Esophagus muscularis mucosa (tissue), 4 donors: ENCODE measurements around the gene NTM. TPM values are rescaled to one million over a fixed set of nuclear protein-coding genes. Genes with fewer than 3 reads are reported as not detected.

Experiments used
- DNase-seq: peaks from one replicate; pipeline ENCODE4 v3.0.0-alpha.2; 2017; ENCODE audit errors: extremely low spot score
- H3K27ac ChIP-seq, 4 donors: fragments of 200-600 bp; sonication (generic); replicated peaks in 1 of 4; 1 replicate in 3 of 4; 2 replicates in 1 of 4; pipeline ENCODE4 v1.5.1; 2016 to 2019; ENCODE audit warnings: mild to moderate bottlenecking in 1 of 4
- H3K27me3 ChIP-seq, 4 donors: fragments of 200-600 bp; sonication (generic); one replicate each; pipeline versions ENCODE4 v1.5.1 to v1.6.0; 2016 to 2019
- H3K36me3 ChIP-seq, 4 donors: fragments of 200-600 bp; sonication (generic); one replicate each; pipeline ENCODE4 v1.5.1; 2016 to 2019
- H3K4me1 ChIP-seq, 4 donors: fragments of 200-600 bp; sonication (generic); one replicate each; pipeline ENCODE4 v1.5.1; 2016 to 2019
- H3K4me3 ChIP-seq, 4 donors: fragments of 200-600 bp; sonication (generic); 1 replicate in 2 of 4; 2 replicates in 2 of 4; pipeline ENCODE4 v1.5.1; 2016 to 2019; ENCODE audit warnings: mild to moderate bottlenecking in 4 of 4, moderate library complexity in 1 of 4
- H3K9me3 ChIP-seq, 4 donors: fragments of 200-600 bp; sonication (generic); 1 replicate in 3 of 4; 2 replicates in 1 of 4; pipeline ENCODE4 v1.5.1; 2016 to 2019
- CTCF ChIP-seq, 3 experiments: fragments of 200-600 bp in 2 of 3; fragments of 450-650 bp in 1 of 3; sonication (generic) in 2 of 3; IDR thresholded peaks; one replicate each; pipeline ENCODE4 v1.5.1; 2017 to 2019; ENCODE audit warnings: antibody characterized with exemption in 3 of 3, mild to moderate bottlenecking in 2 of 3, moderate library complexity in 1 of 3
- EP300 ChIP-seq: sonication (generic); formaldehyde crosslinking; IDR thresholded peaks from one replicate; pipeline ENCODE4 v1.6.1; 2017; ENCODE audit warnings: antibody characterized with exemption
- POLR2A ChIP-seq: fragments of 450-650 bp; IDR thresholded peaks from one replicate; pipeline ENCODE4 v1.6.1; 2017; ENCODE audit warnings: antibody characterized with exemption, moderate library complexity, mild to moderate bottlenecking, low read depth
- POLR2AphosphoS5 ChIP-seq, 2 donors: sonication (generic); formaldehyde crosslinking; IDR thresholded peaks; one replicate each; pipeline ENCODE4 v1.6.1; 2017; ENCODE audit warnings: antibody characterized with exemption in 2 of 2
- WGBS: methylation state at CpG from one replicate; pipeline ENCODE4 v1.1.5; 2018; 5-methylcytosine and 5-hydroxymethylcytosine counted together
- intact Hi-C: fragments of 100-400 bp; cut with DNase I; formaldehyde crosslinking; loops from one replicate; pipeline ENCODE4 v1.15.1; 2023
- total RNA-seq, 4 donors: library from RNA; depleted of rRNA; stranded (reverse); fragments of >200 nt; gene quantifications; one replicate each; pipeline versions ENCODE4 v1.1.0 to v1.2.1, GENCODE V29; 2016

The NTM gene
- total RNA-seq, 4 donors from 2014 or later = 5.6 to 25.3 (median 8.3) TPM

- H3K27me3 ChIP-seq = no peaks in the 10 kb centered on the region
- no peak for DNase-seq
- H3K27ac ChIP-seq = no peak overlapping the region
- H3K4me3 ChIP-seq = no peak overlapping the region
- H3K9me3 ChIP-seq = no peaks in the 10 kb centered on the region
- intact Hi-C loops = no loop called here
- TF ChIP-seq EP300 (no peak), POLR2AphosphoS5 (IDR thresholded peaks at IDR 0.05) (no peak), POLR2A (no peak), CTCF (IDR thresholded peaks at IDR 0.05) (no peak)
- no peaks in the 10 kb centered on the region for H3K4me1 ChIP-seq
- 91% methylated on average over 4 of the region's 5 CpGs for WGBS
- H3K36me3 ChIP-seq = no peaks in the 10 kb centered on the region
Observed at GRCh38 chr11:132257871-132258270, 887.5 kb downstream of the NTM start.

- Histone ChIP-seq H3K27ac (no peak overlapping the region), H3K27me3 (no peaks in the 10 kb centered on the region), H3K4me1 (no peaks in the 10 kb centered on the region), H3K9me3 (no peaks in the 10 kb centered on the region), H3K36me3 (no peaks in the 10 kb centered on the region), H3K4me3 (no peak overlapping the region)
- intact Hi-C loops = no loop called here
- 96% methylated on average over 1 of the region's 1 CpG for WGBS
- no peak for DNase-seq
- TF ChIP-seq POLR2A = no peak
- no peak for TF ChIP-seq CTCF (IDR thresholded peaks at IDR 0.05)
- TF ChIP-seq EP300 = no peak
- no peak for TF ChIP-seq POLR2AphosphoS5 (IDR thresholded peaks at IDR 0.05)
Observed at GRCh38 chr11:132258875-132259274, 888.5 kb downstream of the NTM start.

- 97% methylated on average over 7 of the region's 7 CpGs for WGBS
- Histone ChIP-seq H3K36me3 (no peaks in the 10 kb centered on the region), H3K27me3 (no peaks in the 10 kb centered on the region), H3K4me1 (no peaks in the 10 kb centered on the region), H3K27ac (no peak overlapping the region), H3K9me3 (no peaks in the 10 kb centered on the region), H3K4me3 (no peak overlapping the region)
- TF ChIP-seq EP300 (no peak), POLR2AphosphoS5 (IDR thresholded peaks at IDR 0.05) (no peak), CTCF (IDR thresholded peaks at IDR 0.05) (no peak), POLR2A (no peak)
- intact Hi-C loops = no loop called here
- DNase-seq = no peak
Observed at GRCh38 chr11:132260636-132261035, 890.2 kb downstream of the NTM start.

GRCh38 chr11:132263241-132263640 is 892.8 kb downstream of the NTM start:
- Histone ChIP-seq H3K36me3 (no peaks in the 10 kb centered on the region), H3K27me3 (no peaks in the 10 kb centered on the region), H3K4me1 (no peaks in the 10 kb centered on the region), H3K27ac (no peak overlapping the region), H3K4me3 (no peak overlapping the region), H3K9me3 (no peaks in the 10 kb centered on the region)
- no peak for TF ChIP-seq POLR2A
- 74% methylated on average over 5 of the region's 5 CpGs for WGBS
- intact Hi-C loops = no loop called here
- no peak for DNase-seq

- TF ChIP-seq EP300 (no peak), CTCF (IDR thresholded peaks at IDR 0.05) (no peak), POLR2A (no peak), POLR2AphosphoS5 (IDR thresholded peaks at IDR 0.05) (no peak)
- Histone ChIP-seq H3K4me3 (no peak overlapping the region), H3K36me3 (no peaks in the 10 kb centered on the region), H3K27me3 (no peaks in the 10 kb centered on the region), H3K27ac (no peak overlapping the region), H3K4me1 (no peaks in the 10 kb centered on the region), H3K9me3 (no peaks in the 10 kb centered on the region)
- WGBS = 89% methylated on average over 4 of the region's 4 CpGs
- DNase-seq = no peak
- intact Hi-C loops = no loop called here
Observed at GRCh38 chr11:132263875-132264274, 893.5 kb downstream of the NTM start.
